Endothelial cell of umbilical vein (primary cell): ENCODE measurements around the gene ATP6V1G3. TPM values are rescaled to one million over a fixed set of nuclear protein-coding genes. Genes with fewer than 3 reads are reported as not detected.
A peak's percentile ranks its signal among the peaks of the same experiment; 100 is the strongest.

ENCODE experiments used
- BruUV-seq: library from RNA; stranded (reverse); fragments of 400-500 nt; replicated peaks from 2 replicates; lab custom pipeline; 2021; lab: Mats Ljungman, UMichigan
- CTCF ChIA-PET: fragments of 300-600, 350-600 bp; sonication (Branson Sonifier 250); formaldehyde crosslinking; loops from one replicate; lab custom pipeline; 2021; ENCODE audit warnings: antibody characterized with exemption, inconsistent platforms; lab: Charles Lee
- POLR2A ChIA-PET: fragments of 300-600, 350-600 bp; sonication (Branson Sonifier 250); formaldehyde crosslinking; loops from one replicate; lab custom pipeline; 2021; ENCODE audit warnings: antibody characterized with exemption, inconsistent platforms; lab: Charles Lee
- DNase-seq: peaks from one replicate; pipeline ENCODE4 v3.0.0-alpha.2; 2011; ENCODE audit warnings: low read depth, low spot score
- FAIRE-seq: peaks from 2 replicates; lab custom pipeline; 2011; peaks lifted over from hg19 to GRCh38; lab: Jason Lieb, UNC
- H2AFZ ChIP-seq: 2 replicates; pipeline ENCODE4 v1.6.0; 2012; ENCODE audit warnings: low read depth, low read length, control low read depth, inconsistent platforms
- H3K27ac ChIP-seq: 2 replicates; pipeline ENCODE4 v1.5.1; 2011; ENCODE audit warnings: low read depth, mild to moderate bottlenecking, control low read depth, low read length, moderate library complexity; ENCODE audit not compliant: insufficient read depth
- H3K27me3 ChIP-seq, 2 experiments: 2 replicates each; pipeline versions ENCODE4 v1.6.0 to v1.6.1; 2011; ENCODE audit warnings: low read length in 2 of 2, mixed read lengths in 1 of 2; ENCODE audit not compliant: control insufficient read depth in 2 of 2, insufficient read depth in 2 of 2
- H3K36me3 ChIP-seq, 2 experiments: 2 replicates in 1 of 2; 3 replicates in 1 of 2; pipeline ENCODE4 v1.5.1; 2011; ENCODE audit warnings: low read length in 2 of 2, mild to moderate bottlenecking in 1 of 2, moderate library complexity in 1 of 2; ENCODE audit not compliant: control insufficient read depth in 2 of 2, insufficient read depth in 2 of 2; ENCODE audit errors: extremely low read depth in 1 of 2
- H3K4me1 ChIP-seq: 3 replicates; pipeline ENCODE4 v1.5.1; 2011; ENCODE audit warnings: mild to moderate bottlenecking, low read length; ENCODE audit not compliant: control insufficient read depth, insufficient read depth; ENCODE audit errors: extremely low read depth
- H3K4me2 ChIP-seq: 2 replicates; pipeline ENCODE4 v1.6.1; 2011; ENCODE audit warnings: low read length, control low read depth, mixed read lengths; ENCODE audit not compliant: insufficient read depth
- H3K4me3 ChIP-seq, 3 experiments: fragments of 200-600 bp in 1 of 3; sonication (generic), shearing (Covaris generic) in 1 of 3; replicated peaks in 1 of 3; 2 replicates each; pipeline ENCODE4 v1.5.1; 2011 to 2016; ENCODE audit warnings: control low read depth in 3 of 3, low read length in 3 of 3, mild to moderate bottlenecking in 2 of 3, inconsistent platforms in 1 of 3, low read depth in 1 of 3, moderate library complexity in 1 of 3; ENCODE audit not compliant: insufficient read depth in 1 of 3
- H3K79me2 ChIP-seq: 2 replicates; pipeline ENCODE4 v1.6.0; 2012; ENCODE audit warnings: low read length, inconsistent platforms; ENCODE audit not compliant: control insufficient read depth, insufficient read depth
- H3K9ac ChIP-seq: replicated peaks from 2 replicates; pipeline ENCODE3; 2011; ENCODE audit warnings: low read length, control low read depth; ENCODE audit not compliant: insufficient read depth; ENCODE audit errors: extremely low read depth
- H3K9me1 ChIP-seq: replicated peaks from 3 replicates; pipeline ENCODE4 v1.6.0; 2011; ENCODE audit warnings: mild to moderate bottlenecking, low read length; ENCODE audit not compliant: control insufficient read depth, insufficient read depth; ENCODE audit errors: extremely low read depth
- H3K9me3 ChIP-seq: replicated peaks from 2 replicates; pipeline ENCODE4 v1.5.1; 2012; ENCODE audit warnings: low read length, inconsistent platforms; ENCODE audit not compliant: control insufficient read depth, insufficient read depth
- H4K20me1 ChIP-seq: replicated peaks from 2 replicates; pipeline ENCODE3; 2011; ENCODE audit warnings: mild to moderate bottlenecking, low read length; ENCODE audit not compliant: control insufficient read depth, insufficient read depth; ENCODE audit errors: extremely low read depth
- CTCF ChIP-seq, 2 donors: IDR thresholded peaks; 1 replicate in 1 of 2; 2 replicates in 1 of 2; pipeline ENCODE4 v1.5.1; 2011; ENCODE audit warnings: low read length in 2 of 2, mild to moderate bottlenecking in 2 of 2, moderate library complexity in 2 of 2, control low read depth in 1 of 2, inconsistent platforms in 1 of 2, low read depth in 1 of 2; ENCODE audit not compliant: insufficient read depth in 1 of 2; ENCODE audit errors: extremely low read depth in 1 of 2
- EZH2 ChIP-seq: IDR thresholded peaks from 2 replicates; pipeline ENCODE4 v1.6.1; 2012; ENCODE audit warnings: borderline replicate concordance, low read depth, mild to moderate bottlenecking, moderate library complexity, low read length, inconsistent platforms; ENCODE audit not compliant: severe bottlenecking
- FOS ChIP-seq: IDR thresholded peaks from 2 replicates; pipeline ENCODE4 v1.6.1; 2011; ENCODE audit warnings: mild to moderate bottlenecking, low read length, moderate library complexity, borderline replicate concordance; ENCODE audit not compliant: insufficient read depth
- GATA2 ChIP-seq: IDR thresholded peaks from 2 replicates; pipeline ENCODE4 v1.7.0; 2011; ENCODE audit warnings: low read depth, mild to moderate bottlenecking, moderate library complexity, mixed read lengths, low read length; ENCODE audit not compliant: insufficient read length, insufficient read depth
- JUN ChIP-seq: IDR thresholded peaks from 2 replicates; pipeline ENCODE4 v1.6.1; 2011; ENCODE audit warnings: borderline replicate concordance, low read depth; ENCODE audit not compliant: insufficient read length, insufficient read depth
- MYC ChIP-seq: IDR thresholded peaks from one replicate; pipeline ENCODE4 v1.6.1; 2011; ENCODE audit warnings: mild to moderate bottlenecking, low read depth, low read length
- POLR2A ChIP-seq: IDR thresholded peaks from 2 replicates; pipeline ENCODE4 v1.6.1; 2012; ENCODE audit warnings: low read depth, mild to moderate bottlenecking, control low read depth, low read length
- POLR2AphosphoS5 ChIP-seq: IDR thresholded peaks from 2 replicates; pipeline ENCODE4 v1.6.1; 2012; ENCODE audit warnings: low read depth, mild to moderate bottlenecking, control low read depth, low read length, moderate library complexity; ENCODE audit not compliant: insufficient read depth
- dilution Hi-C: fragments of 300-500 bp; cut with MboI; formaldehyde crosslinking; loops from one replicate; pipeline ENCODE4 v1.15.0; 2019; ENCODE audit warnings: low sequenced_read_pairs; ENCODE audit not compliant: extremely low pct_ligation_motif_present
- intact Hi-C: fragments of 100-400 bp; cut with micrococcal nuclease; formaldehyde crosslinking; loops from one replicate; pipeline ENCODE4 v1.10.0; 2022
- polyA plus RNA-seq, 4 experiments: library from polyadenylated mRNA; depleted of rRNA in 3 of 4; stranded (reverse) in 3 of 4; unstranded in 1 of 4; fragments of >200 nt; gene quantifications; 2 replicates each; pipeline versions ENCODE4 v1.2.1 to v1.2.3, GENCODE V29; 2011 to 2012; ENCODE audit warnings: missing spikeins in 1 of 4
- total RNA-seq: library from RNA; stranded (reverse); gene quantifications from 2 replicates; pipeline ENCODE4 v1.2.3, GENCODE V29; 2021
- TF ChIP-seq, protein P1 (sequence below): IDR thresholded peaks from 2 replicates; pipeline ENCODE4 v1.6.1; 2011; ENCODE audit not compliant: insufficient read depth, insufficient read length

The ATP6V1G3 gene
- total and polyA plus RNA-seq, 2 donors (not counting 3 experiments of a cell fraction or from before 2014, with no cell fraction given), result not detected

DNA sequence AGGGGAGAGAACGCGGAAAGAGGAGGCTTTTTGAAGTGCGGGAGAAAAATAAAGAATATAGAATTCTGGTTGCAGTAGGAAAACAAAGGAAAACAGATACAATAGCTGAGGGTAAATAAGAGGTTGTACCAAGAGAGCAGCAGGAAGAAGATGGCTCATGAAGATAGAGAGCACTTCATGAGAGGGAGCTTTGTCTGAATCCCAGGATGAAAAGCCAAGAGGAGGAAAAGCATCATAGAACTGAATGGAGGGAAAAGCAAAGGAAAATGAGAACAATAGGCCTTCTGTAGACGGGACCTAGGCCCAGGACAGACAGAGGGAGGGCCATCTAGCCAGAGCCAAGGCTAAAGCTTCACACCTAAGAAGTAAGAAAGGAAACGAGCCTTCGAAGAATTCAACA is 49.5 kb downstream of the ATP6V1G3 start:
- TF ChIP-seq EZH2, result no peak
- TF ChIP-seq, protein P1, sequence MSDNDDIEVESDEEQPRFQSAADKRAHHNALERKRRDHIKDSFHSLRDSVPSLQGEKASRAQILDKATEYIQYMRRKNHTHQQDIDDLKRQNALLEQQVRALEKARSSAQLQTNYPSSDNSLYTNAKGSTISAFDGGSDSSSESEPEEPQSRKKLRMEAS, result no peak
- DNase-seq (peak; percentile 44), FAIRE-seq (no peak)
- no peaks in the 10 kb centered on the region for H3K27me3 ChIP-seq
- ChIA-PET CTCF (interaction anchor here (1.0 to 1.6 kb wide), 3 partner anchors 23 to 195 kb away, joined by 3 to 5 read pairs (median 4); no protein-coding TSS in a partner anchor), POLR2A (no interaction called here)
- H3K79me2 ChIP-seq, result no peaks in the 10 kb centered on the region
- no peak overlapping the region for H3K4me2 ChIP-seq
- no peak overlapping the region for H3K4me3 ChIP-seq
- H3K36me3 ChIP-seq, result no peaks in the 10 kb centered on the region
- H3K9me3 ChIP-seq, result no peaks in the 10 kb centered on the region
- dilution Hi-C loops, result no loop called here
- H3K9ac ChIP-seq, result no peak overlapping the region
- peaks cover 16% of the 10 kb centered on the region for H3K4me1 ChIP-seq
- intact Hi-C loops, result loop anchor here (5.0 kb wide), 1 partner anchor 176 kb away; no protein-coding TSS in a partner anchor
- no peaks in the 10 kb centered on the region for H3K9me1 ChIP-seq
- no peaks in the 10 kb centered on the region for H4K20me1 ChIP-seq
- no peak overlapping the region for H3K27ac ChIP-seq
- no TSS peak for BruUV-seq
- H2AFZ ChIP-seq, result peak overlapping the region; percentile 23

- no peak for TF ChIP-seq EZH2
- no peak for TF ChIP-seq JUN
- TF ChIP-seq CTCF (IDR thresholded peaks at IDR 0.05; ENCODE audit: extremely low read depth in 1 of 2, insufficient read depth in 1 of 2, low read depth in 1 of 2, low read length in 2 of 2), result no peak
- TF ChIP-seq GATA2, result no peak
- no peak for TF ChIP-seq POLR2AphosphoS5
- TF ChIP-seq POLR2A, result no peak
- no peak for TF ChIP-seq MYC
- no peak for TF ChIP-seq FOS
- TF ChIP-seq, protein P1, result no peak
- POLR2A ChIA-PET, result no interaction called here
- CTCF ChIA-PET, result interaction anchor here (1.0 kb wide), 1 partner anchor 179 kb away, joined by 3 read pairs; no protein-coding TSS in a partner anchor
- FAIRE-seq (no peak), DNase-seq (no peak)
- no TSS peak for BruUV-seq
- Histone ChIP-seq H3K4me2 (no peak overlapping the region), H3K36me3 (no peaks in the 10 kb centered on the region), H3K9me3 (no peaks in the 10 kb centered on the region), H3K9ac (no peak overlapping the region), H2AFZ (no peak overlapping the region), H3K9me1 (no peaks in the 10 kb centered on the region), H3K79me2 (no peaks in the 10 kb centered on the region), H3K27ac (no peak overlapping the region), H4K20me1 (no peaks in the 10 kb centered on the region), H3K4me3 (no peak overlapping the region), H3K4me1 (peaks cover 16% of the 10 kb centered on the region), H3K27me3 (no peaks in the 10 kb centered on the region)
- dilution Hi-C loops (no loop called here), intact Hi-C loops (loop anchor here (5.0 kb wide), 1 partner anchor 177 kb away; no protein-coding TSS in a partner anchor)
Observed at GRCh38 chr1:198490224-198490623, 50.3 kb downstream of the ATP6V1G3 start.
